ENCODE data around the gene ANKS1A. TPM values are rescaled to one million over a fixed set of nuclear protein-coding genes. Genes with fewer than 3 reads are reported as not detected.

ANKS1A gene
- total RNA-seq, 1 donor from 2014 or later, result 35.1 TPM

DNA sequence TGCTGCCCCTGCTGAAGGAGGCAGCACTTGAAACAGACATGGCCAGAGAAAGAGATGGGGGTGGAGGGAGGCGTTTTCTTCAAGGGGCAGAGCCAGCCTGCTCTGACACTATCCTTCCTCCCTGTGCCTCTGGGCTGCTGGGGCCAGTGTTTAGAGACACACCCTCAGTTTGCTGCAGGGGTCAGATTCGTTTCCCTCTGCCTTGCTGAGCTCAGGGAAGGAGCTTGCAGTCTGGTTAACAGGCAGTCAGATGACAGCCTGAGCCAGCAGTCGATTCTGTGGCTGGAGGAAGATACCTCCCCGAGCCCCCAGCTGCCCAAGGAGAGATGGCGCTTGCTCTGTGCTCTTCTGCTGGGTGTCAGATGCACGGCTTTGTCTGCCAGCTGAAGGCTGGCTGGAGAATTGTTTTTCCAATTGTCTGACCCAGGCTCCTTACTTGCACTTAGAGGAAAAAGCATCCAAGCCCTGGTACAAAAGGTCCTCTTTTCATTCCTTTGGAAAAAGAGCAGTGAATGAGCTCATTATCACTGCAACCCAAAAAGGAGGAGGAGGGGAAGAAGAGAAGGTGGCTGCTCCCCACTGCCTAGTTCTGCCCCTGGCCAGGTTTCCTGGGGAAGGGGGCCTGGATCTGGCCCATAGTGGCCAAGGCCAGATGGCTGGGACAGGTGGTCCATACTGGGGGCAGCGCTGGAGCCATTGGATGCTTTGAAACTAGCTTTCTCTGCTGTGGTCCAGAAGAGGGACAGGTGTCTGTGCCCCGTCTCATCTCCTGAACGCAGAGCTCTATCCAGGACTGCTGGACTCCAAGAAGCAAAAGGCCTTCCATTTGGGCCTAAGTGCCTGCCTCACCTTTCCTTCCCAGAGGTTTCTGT is 163.9 kb downstream of the ANKS1A start:
- peak in 1 of 2 donors; percentile 48 for DNase-seq (ENCODE audit: low read depth in 2 of 2)

- DNase-seq (ENCODE audit: low read depth in 2 of 2), result no peak
Observed at GRCh38 chr6:35053701-35054100, 164.6 kb downstream of the ANKS1A start.

DNA sequence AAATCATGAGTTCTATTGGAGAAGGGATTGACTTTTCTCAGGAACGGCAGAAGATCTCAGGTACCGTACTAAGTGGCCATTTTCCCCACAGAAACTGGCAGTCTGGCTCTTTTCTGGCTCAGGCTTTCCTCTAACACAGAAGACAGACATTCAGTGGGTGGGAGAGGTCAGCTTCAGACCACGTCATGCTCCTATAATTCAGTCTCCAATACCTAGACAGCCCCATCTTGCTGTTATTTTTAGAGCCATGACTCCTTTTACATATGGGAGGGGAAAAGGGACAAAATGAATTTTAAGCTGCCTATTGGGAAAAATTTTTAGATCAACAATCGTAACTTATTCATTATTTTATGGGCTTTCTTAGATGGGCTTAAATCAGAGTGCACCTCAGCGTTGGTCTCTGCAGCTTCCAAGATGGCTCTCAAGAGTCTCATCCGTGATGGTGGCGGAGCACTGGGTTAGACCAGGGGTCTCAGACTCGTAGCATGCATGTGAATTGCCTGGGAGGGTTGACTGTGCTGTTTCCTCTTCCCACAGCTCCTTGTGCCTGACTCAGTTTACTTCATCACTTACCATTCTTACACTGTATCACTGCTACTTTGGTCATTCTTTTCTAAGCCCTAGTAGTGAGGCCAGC is 165.2 kb downstream of the ANKS1A start:
- no peak for DNase-seq (ENCODE audit: low read depth in 2 of 2)

DNA sequence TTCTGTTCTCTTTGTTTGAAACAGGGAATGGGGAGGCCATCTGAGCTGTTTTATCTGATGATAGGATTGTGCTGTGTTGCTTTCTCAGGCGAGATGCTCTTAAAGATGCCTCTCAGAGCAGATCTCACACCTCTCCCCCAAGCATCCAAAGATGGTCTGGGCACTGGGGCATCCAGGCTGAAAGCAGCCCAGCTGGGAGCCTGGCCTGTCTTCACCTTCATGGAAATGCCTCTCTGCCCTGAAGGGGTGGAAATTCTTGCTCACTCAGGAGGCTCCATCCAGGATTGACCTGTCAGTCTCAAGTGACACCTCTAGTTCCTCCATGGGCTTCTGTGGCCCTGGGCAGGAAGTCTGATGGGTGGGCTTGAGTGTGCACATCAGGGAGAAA is 165.7 kb downstream of the ANKS1A start:
- no peak for DNase-seq (ENCODE audit: low read depth in 2 of 2)

DNA sequence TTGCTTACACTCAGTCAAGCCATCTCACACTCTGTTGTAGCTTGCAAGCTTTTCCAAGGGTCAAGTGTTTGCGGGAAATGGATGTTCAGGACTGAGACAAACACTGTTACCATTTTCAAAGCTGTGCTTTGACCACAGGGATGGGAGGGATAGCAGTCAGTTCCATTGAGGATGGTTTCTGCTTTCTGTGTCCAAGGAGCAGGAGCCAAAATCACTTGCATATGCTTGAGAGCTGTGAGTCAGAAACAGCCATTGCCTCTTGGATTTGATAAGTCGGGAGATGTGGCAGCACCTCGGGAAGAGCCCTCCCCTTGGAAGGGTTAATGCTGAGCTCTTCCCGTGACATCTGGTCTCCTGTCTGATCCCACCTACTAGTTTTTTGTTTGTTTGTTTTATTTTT is 166.8 kb downstream of the ANKS1A start:
- DNase-seq (ENCODE audit: low read depth in 2 of 2), result no peak

GRCh38 chr6:35056952-35057351 is 167.9 kb downstream of the ANKS1A start:
- DNase-seq (ENCODE audit: low read depth in 2 of 2), result no peak

- DNase-seq (ENCODE audit: low read depth in 2 of 2), result peak in 1 of 2 donors; percentile 63
Observed at GRCh38 chr6:35057449-35058357, 168.6 kb downstream of the ANKS1A start.

- no peak for DNase-seq (ENCODE audit: low read depth in 2 of 2)
Observed at GRCh38 chr6:35058358-35058675, 169.3 kb downstream of the ANKS1A start.

DNA sequence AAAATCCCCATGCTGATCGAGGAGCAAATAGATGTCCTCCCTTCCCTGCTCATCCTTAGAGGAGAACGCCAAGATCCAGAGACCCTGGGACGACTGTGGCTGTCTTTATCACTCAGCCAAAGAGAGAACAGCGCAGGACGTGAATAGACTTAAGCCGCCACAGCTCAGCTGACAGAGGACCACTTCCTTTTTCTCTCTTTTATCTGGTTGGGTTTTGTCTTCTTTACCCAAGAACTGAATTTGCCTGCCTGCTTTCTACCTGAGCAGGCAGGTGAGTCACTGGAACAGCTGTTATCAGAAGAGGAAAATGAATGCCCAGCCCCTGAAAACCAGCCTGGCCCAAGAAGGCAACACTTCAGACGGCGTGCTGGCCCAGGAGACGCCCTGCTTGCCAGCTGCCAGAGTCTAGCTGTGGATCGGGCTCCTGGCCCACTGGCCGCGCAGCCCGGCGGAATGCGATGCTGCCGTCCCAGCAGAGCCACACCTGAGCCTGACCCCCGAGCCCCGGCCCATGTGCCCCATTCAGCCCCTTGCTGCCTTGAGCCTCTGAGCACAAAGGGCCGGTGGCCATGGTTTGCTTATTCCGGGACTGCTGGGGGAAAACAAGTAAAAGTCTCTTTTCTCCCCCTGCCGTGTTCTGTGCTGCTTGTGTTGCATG is 169.9 kb downstream of the ANKS1A start:
- no peak for DNase-seq (ENCODE audit: low read depth in 2 of 2)

GRCh38 chr6:35059596-35060345 is 170.7 kb downstream of the ANKS1A start:
- no peak for DNase-seq (ENCODE audit: low read depth in 2 of 2)

DNA sequence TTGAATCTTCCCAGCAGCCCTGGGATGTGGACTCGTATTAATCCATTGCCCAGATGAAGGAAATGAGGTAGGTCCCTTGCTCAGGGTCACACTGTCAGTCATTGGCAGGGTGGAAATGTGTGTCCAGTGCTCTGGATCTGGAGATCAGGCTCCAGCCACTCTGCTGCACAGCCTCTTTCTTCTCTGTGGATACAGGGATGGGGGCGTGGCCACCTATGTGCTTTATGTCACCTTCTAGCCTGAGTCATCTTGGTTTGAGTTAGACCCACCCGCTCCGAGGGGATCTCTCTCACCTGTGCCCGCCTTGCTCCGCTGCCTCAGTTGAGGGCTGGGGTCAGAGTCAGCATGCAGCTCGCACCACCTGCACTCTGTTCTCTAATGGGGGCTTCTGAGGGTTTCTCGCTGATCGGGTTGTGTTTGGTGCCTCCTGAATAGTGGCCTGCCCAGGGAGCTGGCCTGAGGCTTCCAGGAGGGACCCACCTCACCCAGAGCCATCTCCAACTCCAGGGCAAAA is 172.1 kb downstream of the ANKS1A start:
- DNase-seq (ENCODE audit: low read depth in 2 of 2), result no peak

DNA sequence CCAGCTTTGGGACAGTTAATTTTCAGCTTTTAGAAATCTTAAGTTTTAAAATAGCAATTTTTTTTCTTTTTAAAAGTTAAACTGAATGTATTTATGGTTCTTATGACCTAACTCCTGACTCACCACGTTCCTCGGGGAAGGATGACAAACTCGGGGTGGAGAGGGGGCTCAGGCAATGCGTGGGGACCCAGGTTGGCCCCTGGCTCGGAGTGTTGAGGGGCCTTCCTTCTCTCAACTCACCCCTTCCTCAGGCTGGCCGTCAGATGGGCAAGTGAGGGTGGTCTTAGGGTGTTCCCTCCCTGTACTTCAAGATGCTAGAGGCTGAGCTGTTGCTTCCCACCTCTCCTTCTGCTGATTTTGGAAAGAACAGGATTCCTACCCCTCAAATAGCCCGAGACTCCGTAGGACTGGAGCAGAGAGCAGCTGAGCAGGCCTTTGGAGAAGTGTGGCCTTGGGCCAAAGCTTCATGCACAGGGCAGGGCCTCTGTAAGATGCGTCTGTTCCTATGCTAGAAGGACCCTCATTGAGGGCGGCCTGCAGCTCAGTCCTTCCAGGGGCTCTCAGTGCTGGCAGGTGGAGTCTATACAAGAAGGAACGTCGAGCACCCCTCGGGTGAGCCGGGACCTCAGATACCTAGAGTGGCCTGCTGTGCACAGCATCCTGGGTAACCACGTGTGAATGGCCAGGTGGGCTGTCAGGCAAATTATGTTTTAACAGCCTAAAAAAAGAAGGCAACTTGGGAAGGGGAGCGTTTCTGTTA is 172.8 kb downstream of the ANKS1A start:
- DNase-seq (ENCODE audit: low read depth in 2 of 2), result no peak

GRCh38 chr6:35062676-35063574 is 173.9 kb downstream of the ANKS1A start:
- DNase-seq (ENCODE audit: low read depth in 2 of 2), result peak in 1 of 2 donors; percentile 27

DNA sequence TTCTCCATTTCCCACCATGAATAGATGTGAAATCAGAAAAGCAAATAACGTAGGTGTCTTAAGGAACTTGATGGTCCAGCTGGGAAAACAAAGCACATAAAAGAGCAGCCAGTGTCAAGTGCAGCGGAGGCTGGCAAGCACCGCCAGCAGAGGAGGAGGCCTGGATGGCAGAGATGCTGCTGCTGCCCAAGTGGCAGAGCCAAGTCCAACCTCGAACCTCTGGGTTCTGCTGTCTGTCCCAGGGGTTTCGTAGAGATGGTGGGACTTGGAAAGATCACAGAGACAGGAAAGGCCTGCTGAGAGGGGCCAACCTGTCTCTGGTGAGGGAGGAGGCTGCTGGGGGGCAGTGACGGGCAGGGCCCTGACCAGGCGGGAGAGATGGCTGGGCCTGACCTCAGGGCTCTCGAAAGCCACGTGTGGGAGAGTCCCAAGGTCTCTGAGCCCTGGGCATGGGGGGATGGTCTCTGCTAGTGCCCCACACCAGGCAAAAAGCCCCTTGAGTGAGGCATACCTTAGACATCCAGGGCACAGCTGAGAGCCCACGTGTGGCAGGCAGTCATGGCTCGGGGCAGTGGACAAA is 174.7 kb downstream of the ANKS1A start:
- no peak for DNase-seq (ENCODE audit: low read depth in 2 of 2)

- DNase-seq (ENCODE audit: low read depth in 2 of 2), result no peak
Observed at GRCh38 chr6:35064290-35064689, 175.2 kb downstream of the ANKS1A start.

DNA sequence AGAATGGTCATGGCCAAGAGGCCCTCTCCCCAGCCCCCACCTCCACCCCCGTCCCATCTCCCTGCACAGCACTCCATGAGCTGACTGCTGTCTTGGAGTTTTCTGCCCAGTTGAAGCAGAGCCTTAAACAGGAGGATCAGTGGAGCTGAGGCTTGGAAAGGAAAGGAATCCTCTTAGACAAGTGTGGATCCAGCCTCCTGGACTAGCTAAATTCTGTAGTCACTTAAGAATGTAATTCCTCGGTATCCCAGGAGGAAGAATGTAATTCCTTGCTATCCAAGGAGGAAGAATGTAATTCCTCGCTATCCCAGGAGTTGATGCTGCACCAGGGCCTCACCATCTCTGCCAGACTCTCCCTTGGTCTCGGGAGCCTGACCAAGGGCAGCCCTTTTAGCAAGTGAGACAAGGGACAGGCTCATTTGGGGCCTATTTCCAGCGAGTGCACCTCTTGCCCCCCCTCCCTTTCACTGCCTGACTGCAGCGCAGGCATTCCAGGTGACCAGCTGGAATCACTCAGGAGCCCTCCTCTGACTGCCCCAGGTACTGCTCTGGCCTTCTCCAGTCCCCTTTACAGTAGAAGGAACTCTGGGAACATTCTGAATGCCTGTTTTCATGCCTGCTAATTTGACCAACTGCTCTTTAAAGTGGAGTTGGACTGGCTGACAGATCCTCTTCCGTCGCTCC is 175.8 kb downstream of the ANKS1A start:
- no peak for DNase-seq (ENCODE audit: low read depth in 2 of 2)

GRCh38 chr6:35065441-35065800 is 176.4 kb downstream of the ANKS1A start:
- no peak for DNase-seq (ENCODE audit: low read depth in 2 of 2)

DNA sequence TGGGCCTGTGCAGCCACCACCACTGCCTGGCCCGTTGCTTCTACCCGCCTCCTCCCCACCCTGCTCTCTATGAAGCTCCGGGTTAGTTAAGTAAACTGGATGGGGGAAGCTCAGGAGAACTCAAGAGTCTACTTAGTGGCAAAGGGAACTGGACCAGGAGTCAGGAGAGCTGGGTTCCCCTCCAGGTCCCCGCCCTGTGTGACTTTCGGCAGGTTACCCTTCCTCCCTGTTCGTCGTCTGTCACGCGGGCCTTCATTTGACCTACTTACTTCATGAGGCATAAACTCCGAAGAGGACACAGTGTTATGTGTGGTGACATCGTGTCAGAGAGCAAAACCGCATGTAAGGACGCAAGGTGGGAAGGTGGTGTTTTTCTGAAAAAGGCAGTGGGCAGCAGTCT is 176.8 kb downstream of the ANKS1A start:
- no peak for DNase-seq (ENCODE audit: low read depth in 2 of 2)
